HG02885 (cell line): ENCODE data around the gene DPT.
"Not testable (repeated sequence)": the region's sequence is repeated elsewhere in the genome, so short reads cannot be mapped to it uniquely, and the experiment has no call there.

Experiments used
- ATAC-seq: cut with Tn5 transposase; IDR thresholded peaks from one replicate; pipeline ENCODE4 v1.9.1; 2021; ENCODE audit warnings: mild to moderate bottlenecking; ENCODE audit not compliant: unreplicated experiment, poor library complexity

Gene DPT

GRCh38 chr1:168728473-168729404 lies at the start of gene DPT:
DPT (minus strand) TSS chr1:168729206; CDS start chr1:168729174, 32 bp downstream.
- no peak for ATAC-seq

- ATAC-seq: no peak
Measured at GRCh38 chr1:168775366-168775765, 46.4 kb upstream of the DPT start.

DNA sequence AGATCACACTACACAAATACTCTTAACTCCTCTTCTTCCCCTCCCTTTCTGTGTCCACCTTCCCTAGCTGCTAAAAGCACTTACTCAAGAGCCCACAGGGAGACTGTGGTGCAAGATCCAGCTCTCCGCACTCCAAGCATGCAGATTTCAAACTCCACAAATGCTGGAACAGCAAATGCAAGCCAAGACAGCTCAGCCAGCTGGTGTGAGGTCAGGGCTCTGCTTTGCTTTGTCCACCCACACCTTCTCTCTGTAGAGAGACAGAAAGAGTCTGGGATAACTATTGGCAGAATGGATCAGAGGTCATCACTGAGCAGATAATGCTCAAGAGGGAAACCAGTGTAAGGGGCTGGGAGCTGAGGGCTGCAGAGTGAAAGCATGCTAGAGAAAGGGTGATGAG lies 45.2 kb upstream of the DPT start:
- no peak for ATAC-seq

DNA sequence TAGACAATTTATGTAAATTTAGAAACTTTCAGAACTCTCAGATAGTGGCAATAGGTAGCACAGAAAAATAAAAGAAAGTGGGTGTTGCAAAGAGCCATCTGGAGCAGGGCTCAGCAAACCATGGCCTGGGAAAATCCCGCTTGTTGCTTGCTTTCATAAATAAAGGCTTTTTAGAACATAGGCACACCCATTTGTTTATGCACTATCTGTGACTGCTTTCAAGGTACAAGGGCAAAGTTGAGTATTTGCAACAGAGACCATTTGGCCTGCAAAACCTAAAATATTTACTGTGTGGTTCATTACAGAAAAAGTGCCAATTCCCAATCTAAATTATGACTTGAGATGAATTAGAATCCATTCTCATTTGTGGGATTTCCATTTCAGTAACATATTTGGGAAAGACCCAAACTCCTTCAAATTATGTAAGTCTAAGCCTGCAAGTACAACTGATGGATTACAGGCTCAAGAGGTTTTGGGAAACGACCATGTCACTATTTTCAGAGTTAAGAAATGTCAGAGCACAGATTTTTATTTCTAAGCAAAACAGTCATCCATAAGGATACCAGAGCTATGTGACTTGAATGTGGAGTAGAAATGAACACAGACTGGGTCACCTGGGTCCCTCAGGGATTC lies 43.5 kb upstream of the DPT start:
- no peak for ATAC-seq

- no peak for ATAC-seq
Measured at GRCh38 chr1:168771104-168771630, 42.2 kb upstream of the DPT start.

GRCh38 chr1:168769893-168770292 lies 40.9 kb upstream of the DPT start:
- not testable (repeated sequence) for ATAC-seq

- ATAC-seq: no peak
Measured at GRCh38 chr1:168767894-168768584, 39.0 kb upstream of the DPT start.

DNA sequence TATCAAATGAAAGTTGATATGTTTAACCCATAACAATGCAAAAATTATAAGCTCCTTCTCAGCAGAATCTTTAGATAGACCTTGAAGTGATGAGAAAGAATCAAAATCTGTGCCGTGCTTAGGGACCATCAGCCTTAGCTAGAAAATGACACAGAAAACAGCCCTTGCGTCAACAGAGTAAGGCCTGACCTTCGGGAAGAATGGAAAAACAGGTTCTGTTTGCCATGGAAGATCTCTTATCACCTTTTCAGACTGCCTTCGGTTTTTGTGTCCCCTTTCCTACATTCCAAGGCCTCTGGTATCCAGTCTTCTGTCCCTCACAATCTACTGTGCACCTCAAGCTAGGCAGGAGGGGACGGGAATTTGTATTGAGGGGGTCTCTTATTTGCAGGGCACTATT lies 37.6 kb upstream of the DPT start:
- no peak for ATAC-seq

GRCh38 chr1:168763031-168763430 lies 34.0 kb upstream of the DPT start:
- no peak for ATAC-seq

- no peak for ATAC-seq
Measured at GRCh38 chr1:168762473-168762872, 33.5 kb upstream of the DPT start.

DNA sequence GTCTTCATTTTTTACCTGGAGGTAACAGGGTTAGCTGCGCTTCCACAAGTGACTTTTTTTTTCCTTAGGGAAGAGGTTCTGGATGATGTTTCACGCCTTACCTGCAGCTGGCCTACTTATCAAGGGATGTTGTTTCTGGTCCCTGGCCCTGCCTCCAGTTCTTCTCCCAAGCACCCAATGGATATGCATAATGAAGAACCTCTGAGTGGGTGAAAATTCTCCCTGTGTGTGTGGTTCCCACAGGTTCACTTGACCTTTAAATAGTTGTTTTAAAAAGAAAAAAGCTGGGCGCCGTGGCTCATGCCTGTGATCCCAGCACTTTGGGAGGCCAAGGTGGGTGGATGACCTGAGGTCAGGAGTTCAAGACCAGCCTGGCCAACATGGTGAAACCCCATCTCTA lies 31.8 kb upstream of the DPT start:
- no peak for ATAC-seq

- ATAC-seq: no peak
Measured at GRCh38 chr1:168760241-168760640, 31.2 kb upstream of the DPT start.

- ATAC-seq: no peak
Measured at GRCh38 chr1:168759077-168759476, 30.1 kb upstream of the DPT start.

DNA sequence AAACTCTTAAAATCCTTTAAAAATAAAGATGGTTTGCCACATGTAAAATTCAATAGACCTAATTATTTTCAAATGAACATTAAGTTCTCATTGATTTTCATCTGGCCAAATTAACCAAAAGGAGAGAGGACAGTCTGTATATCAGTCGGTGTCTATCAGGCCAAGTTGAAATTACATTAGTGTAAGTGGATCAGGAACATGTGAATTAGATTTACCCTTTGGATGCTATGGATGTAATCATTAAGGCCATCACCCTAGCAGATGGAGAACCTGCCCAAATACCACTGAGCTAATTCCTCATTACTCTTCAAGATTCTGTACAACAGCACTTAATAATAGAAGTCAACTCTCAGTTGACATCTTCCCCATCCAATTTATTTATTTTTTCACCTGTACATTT lies 29.5 kb upstream of the DPT start:
- ATAC-seq: no peak

- ATAC-seq: no peak
Measured at GRCh38 chr1:168755800-168756418, 26.9 kb upstream of the DPT start.

DNA sequence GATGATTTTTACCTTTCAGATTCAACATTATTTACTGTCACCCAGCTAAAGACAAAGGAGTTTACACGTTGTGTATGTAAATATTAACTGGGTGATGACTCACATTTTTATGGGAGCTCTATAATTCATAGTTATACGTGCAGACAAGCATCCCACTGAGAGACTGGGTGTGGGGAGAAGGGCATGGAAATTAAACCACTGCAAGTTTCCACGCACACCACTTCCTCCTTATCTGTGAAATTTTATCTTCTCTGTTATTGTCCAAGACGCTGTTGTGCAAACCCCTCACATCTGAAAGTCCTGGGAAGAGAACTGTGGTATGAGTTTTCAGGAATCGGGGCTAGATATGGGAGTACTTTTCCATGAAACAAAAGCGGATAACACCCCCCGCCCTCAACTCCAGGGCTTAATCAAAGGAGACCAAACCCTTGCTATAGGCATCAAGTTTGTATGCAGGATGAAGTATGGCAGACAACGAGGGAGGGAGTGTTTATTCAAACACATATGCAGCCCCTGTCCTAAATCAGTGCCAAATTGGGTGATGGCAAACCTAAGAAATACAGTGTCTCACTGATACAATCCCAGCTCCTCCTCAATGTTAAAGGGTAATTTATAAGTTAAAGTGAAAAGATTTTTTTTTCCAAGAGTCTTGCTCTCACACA lies 23.3 kb upstream of the DPT start:
- no peak for ATAC-seq

DNA sequence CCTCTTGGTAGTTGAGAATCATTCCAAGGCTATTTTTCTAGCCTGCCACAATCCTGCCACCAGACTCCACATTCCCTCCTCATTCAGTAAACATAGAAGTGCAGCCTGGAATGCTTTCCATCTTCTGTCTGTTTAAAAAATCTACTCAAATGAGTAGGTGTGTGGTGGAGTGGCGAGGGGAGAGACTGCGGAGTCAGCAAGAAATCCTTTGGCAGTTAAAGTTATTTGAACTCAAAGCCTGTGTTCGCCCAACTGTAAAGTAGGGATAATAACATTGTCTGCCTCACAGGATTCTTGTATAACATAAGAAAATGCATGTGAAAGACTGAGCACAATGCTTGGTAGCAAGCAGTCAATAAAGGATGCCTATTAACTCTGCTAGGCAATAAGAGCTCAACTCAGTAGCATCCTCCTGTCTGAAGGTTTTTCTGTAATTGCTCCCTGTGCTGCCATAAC lies 22.2 kb upstream of the DPT start:
- no peak for ATAC-seq

GRCh38 chr1:168742994-168743650 lies 14.1 kb upstream of the DPT start:
- ATAC-seq: no peak

- no peak for ATAC-seq
Measured at GRCh38 chr1:168742386-168742785, 13.4 kb upstream of the DPT start.
